GM21381 (cell line): ENCODE results near the gene ANP32D.
"Not testable (repeated sequence)": the region's sequence is repeated elsewhere in the genome, so short reads cannot be mapped to it uniquely, and the experiment has no call there.

ENCODE experiments used
- ATAC-seq: cut with Tn5 transposase; IDR thresholded peaks from one replicate; pipeline ENCODE4 v1.9.1; 2021; ENCODE audit warnings: mild to moderate bottlenecking, moderate library complexity; ENCODE audit not compliant: unreplicated experiment

Gene ANP32D

GRCh38 chr12:48500281-48500680 lies 27.9 kb downstream of the ANP32D start:
- ATAC-seq, result not testable (repeated sequence)

GRCh38 chr12:48506836-48507235 lies 34.5 kb downstream of the ANP32D start:
- ATAC-seq, result not testable (repeated sequence)

- no peak for ATAC-seq
Measured at GRCh38 chr12:48508987-48509386, 36.6 kb downstream of the ANP32D start.

GRCh38 chr12:48510111-48510510 lies 37.8 kb downstream of the ANP32D start:
- ATAC-seq, result no peak

GRCh38 chr12:48512855-48513254 lies 40.5 kb downstream of the ANP32D start:
- ATAC-seq, result peak; percentile 83

GRCh38 chr12:48514728-48515127 lies 42.4 kb downstream of the ANP32D start:
- no peak for ATAC-seq

- ATAC-seq, result not testable (repeated sequence)
Measured at GRCh38 chr12:48520381-48520780, 48.0 kb downstream of the ANP32D start.
